ENCODE measurements around the gene ZNF316.
"Not testable (repeated sequence)": the region's sequence is repeated elsewhere in the genome, so short reads cannot be mapped to it uniquely, and the experiment has no call there.

The ZNF316 gene

GRCh38 chr7:6653071-6654003 lies 16.2 kb downstream of the ZNF316 start:
- DNase-seq (ENCODE audit: low spot score) = no peak
- TF ChIP-seq CTCF (IDR thresholded peaks at IDR 0.05; ENCODE audit: extremely low read depth, missing control alignments) = no peak

DNA sequence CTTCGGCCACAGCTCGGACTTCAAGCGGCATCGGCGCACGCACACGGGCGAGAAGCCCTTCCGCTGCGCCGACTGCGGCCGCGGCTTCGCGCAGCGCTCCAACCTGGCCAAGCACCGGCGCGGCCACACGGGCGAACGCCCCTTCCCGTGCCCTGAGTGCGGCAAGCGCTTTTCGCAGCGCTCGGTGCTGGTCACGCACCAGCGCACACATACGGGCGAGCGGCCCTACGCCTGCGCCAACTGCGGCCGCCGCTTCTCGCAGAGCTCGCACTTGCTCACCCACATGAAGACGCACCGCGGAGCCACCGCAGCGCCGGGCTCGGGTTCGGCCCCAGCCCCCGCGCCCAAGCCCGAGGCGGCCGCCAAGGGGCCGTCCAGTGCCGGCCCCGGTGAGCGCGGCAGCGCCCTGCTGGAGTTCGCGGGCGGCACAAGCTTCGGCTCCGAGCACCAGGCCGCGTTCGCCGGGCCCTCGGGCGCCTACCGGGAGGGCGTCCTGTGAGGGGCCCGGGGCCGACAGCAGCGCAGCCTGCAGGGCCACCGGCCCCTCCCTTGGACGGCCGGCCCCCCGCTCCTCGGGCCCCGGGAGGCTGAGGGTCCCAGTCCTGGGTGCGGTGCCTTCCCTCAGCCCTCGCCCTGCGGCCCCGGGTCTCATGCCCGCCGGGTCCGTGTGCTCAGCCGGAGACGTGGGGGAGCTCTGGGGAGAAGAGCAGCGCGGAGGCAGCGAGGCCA lies 17.2 kb downstream of the ZNF316 start:
- no peak for TF ChIP-seq CTCF (IDR thresholded peaks at IDR 0.05; ENCODE audit: extremely low read depth, missing control alignments)
- no peak for DNase-seq (ENCODE audit: low spot score)

DNA sequence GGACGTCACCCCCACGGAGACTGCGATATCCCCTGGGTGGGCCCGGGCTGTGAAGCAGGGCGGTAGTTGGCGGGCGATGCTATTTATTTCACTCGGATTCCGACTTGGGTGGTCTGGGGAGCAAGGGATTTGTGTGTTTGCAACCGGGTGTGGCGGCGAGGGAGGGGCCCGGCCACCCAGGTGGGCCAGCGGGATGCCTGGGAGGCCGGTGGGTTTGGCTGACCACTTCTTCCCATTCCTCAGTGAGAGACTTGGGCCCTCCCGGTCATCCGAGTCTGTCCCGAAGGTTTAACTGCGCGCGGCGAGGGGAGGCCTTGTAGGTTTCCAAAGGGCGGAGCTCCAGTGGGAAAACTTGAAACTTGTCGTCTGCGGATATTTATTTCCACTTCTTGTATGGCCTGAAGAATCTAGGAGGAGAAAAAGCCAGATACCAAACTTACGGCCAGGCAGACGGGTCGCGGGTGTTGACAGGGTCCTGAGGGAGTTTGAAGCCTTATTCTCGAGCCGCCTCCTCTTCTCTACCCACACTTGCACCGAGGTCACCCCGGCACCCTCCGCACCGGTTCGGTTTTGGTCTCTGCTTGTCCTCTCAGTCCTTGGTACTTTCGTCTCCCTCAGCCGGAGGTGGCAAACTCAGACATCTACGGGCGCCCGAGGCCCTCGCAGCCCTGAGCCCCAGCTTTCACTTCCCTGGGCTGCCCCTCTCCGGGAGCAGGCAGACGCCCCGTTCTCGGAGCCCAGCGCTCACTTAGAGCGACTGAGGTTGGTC lies 17.9 kb downstream of the ZNF316 start:
- DNase-seq (ENCODE audit: low spot score) = no peak

DNA sequence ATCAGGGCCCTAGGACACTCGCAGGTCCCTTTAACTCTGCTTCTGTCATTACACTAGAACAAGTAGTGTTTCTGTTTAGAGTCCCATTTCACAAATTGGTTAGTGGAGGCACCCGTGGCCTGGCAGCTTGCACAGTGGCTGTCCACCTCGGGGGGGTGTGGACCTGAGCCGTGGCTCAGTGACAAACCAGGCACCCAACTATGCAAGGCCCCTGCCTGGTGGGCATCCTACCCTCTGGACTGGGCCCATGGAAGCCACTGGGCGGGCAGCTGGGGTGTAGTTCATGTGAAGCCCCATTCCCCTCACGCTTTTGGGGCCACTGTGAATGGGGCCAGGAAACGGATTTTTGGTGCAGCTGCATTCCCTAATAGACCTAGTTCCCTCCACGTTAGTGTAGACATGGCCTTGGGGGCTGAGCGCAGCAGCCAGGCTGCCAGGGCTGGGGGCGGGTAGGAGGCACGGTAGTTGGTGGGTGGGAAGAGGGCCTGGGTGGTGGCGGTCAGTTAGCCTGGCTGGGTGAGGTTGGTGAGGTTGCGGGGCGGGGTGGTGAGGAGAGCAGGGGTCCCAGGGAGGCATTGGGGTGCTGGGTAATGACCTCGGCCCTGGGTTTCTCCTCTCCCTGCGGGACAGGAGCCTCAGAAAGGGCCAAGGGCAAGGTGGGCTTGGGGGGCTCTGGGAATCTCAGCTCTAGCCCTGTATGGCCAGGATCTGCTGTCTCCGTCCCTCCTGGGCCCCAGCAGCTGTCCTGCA lies 18.7 kb downstream of the ZNF316 start:
- no peak for TF ChIP-seq CTCF (IDR thresholded peaks at IDR 0.05; ENCODE audit: extremely low read depth, missing control alignments)
- peak; percentile 22 for DNase-seq (ENCODE audit: low spot score)

More for the DNA sequence above, 17.9 kb downstream of the ZNF316 start:
- TF ChIP-seq CTCF (IDR thresholded peaks at IDR 0.05; ENCODE audit: extremely low read depth, missing control alignments) = no peak

DNA sequence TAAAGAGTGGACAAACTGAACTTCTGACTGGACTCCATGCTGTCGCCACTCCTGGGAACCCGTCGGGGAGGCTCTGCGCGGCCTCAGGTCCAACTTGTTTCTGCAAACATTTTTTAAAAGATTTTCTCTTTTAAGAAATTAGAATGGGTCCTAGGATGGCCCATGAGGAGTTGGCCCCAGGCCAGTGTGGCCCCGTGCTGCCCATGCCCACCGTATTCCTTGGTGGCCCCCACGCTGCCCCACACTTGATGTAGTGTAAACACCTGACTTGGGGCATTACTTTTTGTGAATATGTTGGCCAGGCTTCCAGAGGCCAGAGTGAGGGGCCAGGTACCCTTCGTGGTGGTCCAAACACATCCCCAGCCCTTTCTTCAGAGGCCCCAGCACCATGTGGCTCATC lies 19.3 kb downstream of the ZNF316 start:
- no peak for TF ChIP-seq CTCF (IDR thresholded peaks at IDR 0.05; ENCODE audit: extremely low read depth, missing control alignments)

DNA sequence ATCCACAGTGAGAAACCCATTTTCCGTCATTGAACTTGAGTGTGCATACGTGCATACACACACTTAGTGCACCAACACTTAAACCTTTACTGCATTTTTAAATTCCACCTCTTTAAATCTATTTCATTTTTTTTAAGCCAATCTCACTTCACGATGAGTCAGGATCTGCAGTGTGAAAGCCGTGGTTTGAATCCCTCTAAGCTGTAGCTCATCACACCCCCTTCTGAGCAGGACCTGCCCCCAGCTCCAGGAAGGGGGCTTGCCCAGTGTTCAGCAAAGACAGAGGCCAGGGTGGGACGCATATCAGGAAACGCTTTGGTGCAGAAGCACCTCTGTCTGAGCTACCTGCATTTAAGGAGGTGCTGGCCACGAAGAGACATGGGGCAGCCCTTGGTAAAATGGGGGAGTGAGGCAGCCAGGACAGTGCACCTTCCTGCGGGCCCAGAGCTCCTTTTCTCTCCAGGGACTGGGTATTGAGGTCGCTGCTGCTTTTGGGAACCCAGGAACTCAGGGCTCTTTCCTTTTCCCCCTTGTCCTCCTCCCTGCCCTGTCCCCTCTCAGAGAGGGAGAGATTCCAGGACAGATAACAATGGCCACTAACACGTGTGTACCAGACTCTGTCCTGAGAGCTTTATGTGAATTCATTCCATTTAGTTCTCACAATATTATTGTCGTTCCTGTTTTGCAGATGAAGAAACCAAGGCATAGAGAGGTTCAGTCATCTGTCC lies 21.7 kb downstream of the ZNF316 start:
- no peak for TF ChIP-seq CTCF (IDR thresholded peaks at IDR 0.05; ENCODE audit: extremely low read depth, missing control alignments)

More for the DNA sequence above, 19.3 kb downstream of the ZNF316 start:
- no peak for DNase-seq (ENCODE audit: low spot score)

GRCh38 chr7:6670851-6671250 lies 33.7 kb downstream of the ZNF316 start:
- not testable (repeated sequence) for DNase-seq (ENCODE audit: low spot score)

More for the DNA sequence above, 21.7 kb downstream of the ZNF316 start:
- peak; percentile 23 for DNase-seq (ENCODE audit: low spot score)
